Neural cell (in vitro differentiated cells): Measurements from ENCODE around the gene SPTB. TPM values are rescaled to one million over a fixed set of nuclear protein-coding genes. Genes with fewer than 3 reads are reported as not detected.

Experiments
- H2AFZ ChIP-seq: fragments of 200-600, 300-800 bp; sonication (generic), shearing (Covaris generic); 2 replicates; pipeline ENCODE4 v1.6.0; 2014; ENCODE audit warnings: low read depth, mild to moderate bottlenecking, antibody characterized with exemption, low read length, moderate library complexity
- H3F3A ChIP-seq: fragments of 200-600 bp; shearing (Covaris generic); 2 replicates; pipeline ENCODE4 v1.6.1; 2016; ENCODE audit warnings: mild to moderate bottlenecking, moderate library complexity, mixed read lengths, antibody characterized with exemption, low read length; ENCODE audit not compliant: insufficient read depth, poor library complexity, severe bottlenecking
- H3K27ac ChIP-seq: fragments of 200-600, 300-800 bp; sonication (generic), shearing (Covaris generic); 2 replicates; pipeline ENCODE4 v1.5.1; 2014; ENCODE audit warnings: mild to moderate bottlenecking, low read length, moderate library complexity
- H3K27me3 ChIP-seq: fragments of 300-800, 200-600 bp; sonication (generic), shearing (Covaris generic); 2 replicates; pipeline ENCODE4 v1.6.0; 2014; ENCODE audit warnings: mild to moderate bottlenecking, low read depth, low read length, moderate library complexity; ENCODE audit not compliant: insufficient read depth
- H3K36me3 ChIP-seq: fragments of 300-800, 200-600 bp; sonication (generic), shearing (Covaris generic); 2 replicates; pipeline ENCODE4 v1.5.1; 2014; ENCODE audit warnings: mild to moderate bottlenecking, antibody characterized with exemption, low read length, moderate library complexity; ENCODE audit not compliant: insufficient read depth
- H3K4me2 ChIP-seq: fragments of 300-800, 200-600 bp; sonication (generic), shearing (Covaris generic); 2 replicates; pipeline ENCODE4 v1.6.0; 2014; ENCODE audit warnings: mild to moderate bottlenecking, low read length
- H3K4me3 ChIP-seq: fragments of 300-800, 200-600 bp; sonication (generic), shearing (Covaris generic); 2 replicates; pipeline ENCODE4 v1.5.1; 2014; ENCODE audit warnings: mild to moderate bottlenecking, low read length, moderate library complexity
- H3K79me2 ChIP-seq: fragments of 200-600 bp; shearing (Covaris generic); replicated peaks from 2 replicates; pipeline ENCODE4 v1.6.0; 2014; ENCODE audit warnings: mild to moderate bottlenecking, low read length, moderate library complexity; ENCODE audit not compliant: insufficient read depth
- H3K9ac ChIP-seq: fragments of 300-800, 200-600 bp; sonication (generic), shearing (Covaris generic); 2 replicates; pipeline ENCODE4 v1.6.1; 2016; ENCODE audit warnings: mild to moderate bottlenecking, low read length, mixed read lengths
- H3K9me2 ChIP-seq: fragments of 200-600 bp; shearing (Covaris generic); 2 replicates; pipeline ENCODE4 v1.6.1; 2016; ENCODE audit warnings: mild to moderate bottlenecking, low read length, mixed read lengths; ENCODE audit not compliant: insufficient read depth
- H3K9me3 ChIP-seq: fragments of 200-600, 300-800 bp; sonication (generic), shearing (Covaris generic); 2 replicates; pipeline ENCODE4 v1.6.1; 2016; ENCODE audit warnings: mild to moderate bottlenecking, mixed run types, low read length, moderate library complexity, mixed read lengths
- H4K20me1 ChIP-seq: fragments of 200-600 bp; shearing (Covaris generic); 2 replicates; pipeline ENCODE4 v1.6.1; 2016; ENCODE audit warnings: mild to moderate bottlenecking, mixed run types; ENCODE audit not compliant: insufficient read depth
- CTCF ChIP-seq: fragments of 450-650 bp; IDR thresholded peaks from 2 replicates; pipeline ENCODE4 v1.5.1; 2014; ENCODE audit warnings: antibody characterized with exemption, mild to moderate bottlenecking, moderate library complexity; ENCODE audit not compliant: poor library complexity, severe bottlenecking
- EP300 ChIP-seq: fragments of 450-650 bp; conservative IDR thresholded peaks from 2 replicates; pipeline ENCODE4 v1.6.1; 2014; ENCODE audit warnings: antibody characterized with exemption, mild to moderate bottlenecking, moderate library complexity; ENCODE audit not compliant: poor library complexity, severe bottlenecking
- EZH2 ChIP-seq: fragments of 200-600, 300-800 bp; shearing (Covaris generic), sonication (generic); IDR thresholded peaks from 2 replicates; pipeline ENCODE4 v1.6.1; 2014; ENCODE audit warnings: antibody characterized with exemption, low read length, borderline replicate concordance, mild to moderate bottlenecking; ENCODE audit not compliant: insufficient read depth, poor library complexity, severe bottlenecking
- MXI1 ChIP-seq: fragments of 450-650 bp; conservative IDR thresholded peaks from 2 replicates; pipeline ENCODE4 v1.6.1; 2014; ENCODE audit warnings: antibody characterized with exemption, mild to moderate bottlenecking; ENCODE audit not compliant: poor library complexity, severe bottlenecking
- POLR2AphosphoS5 ChIP-seq: IDR thresholded peaks from 2 replicates; pipeline ENCODE4 v1.6.1; 2012
- RAD21 ChIP-seq: fragments of 450-650 bp; conservative IDR thresholded peaks from 2 replicates; pipeline ENCODE4 v1.6.1; 2014; ENCODE audit warnings: antibody characterized with exemption, mild to moderate bottlenecking, moderate library complexity
- SMC3 ChIP-seq: fragments of 450-650 bp; conservative IDR thresholded peaks from 2 replicates; pipeline ENCODE4 v1.6.1; 2014; ENCODE audit warnings: antibody characterized with exemption, mild to moderate bottlenecking, moderate library complexity; ENCODE audit not compliant: poor library complexity
- TAF1 ChIP-seq: IDR thresholded peaks from 2 replicates; pipeline ENCODE4 v1.6.1; 2012; ENCODE audit warnings: low read depth
- polyA plus RNA-seq: library from polyadenylated mRNA; depleted of rRNA; stranded (reverse); fragments of >200 nt; gene quantifications from 2 replicates; pipeline ENCODE4 v1.2.3, GENCODE V29; 2014
- TF ChIP-seq, protein P1 (sequence below): IDR thresholded peaks from 2 replicates; pipeline ENCODE4 v1.6.1; 2012; ENCODE audit warnings: borderline replicate concordance

SPTB gene
- polyA plus RNA-seq, 1 donor from 2014 or later, result 1.9 TPM

- no peaks in the 10 kb centered on the region for H3K36me3 ChIP-seq
- no peak overlapping the region for H3K9ac ChIP-seq
- H3K27ac ChIP-seq, result no peak overlapping the region
- no peaks in the 10 kb centered on the region for H3K9me3 ChIP-seq
- H2AFZ ChIP-seq, result no peak overlapping the region
- no peaks in the 10 kb centered on the region for H3K9me2 ChIP-seq
- no peak overlapping the region for H3K4me3 ChIP-seq
- H3K4me2 ChIP-seq, result no peak overlapping the region
- no peaks in the 10 kb centered on the region for H4K20me1 ChIP-seq
- TF ChIP-seq RAD21 (no peak), POLR2AphosphoS5 (no peak), EP300 (no peak), MXI1 (no peak), EZH2 (no peak), SMC3 (no peak), TAF1 (no peak), CTCF (no peak)
- TF ChIP-seq, protein P1, sequence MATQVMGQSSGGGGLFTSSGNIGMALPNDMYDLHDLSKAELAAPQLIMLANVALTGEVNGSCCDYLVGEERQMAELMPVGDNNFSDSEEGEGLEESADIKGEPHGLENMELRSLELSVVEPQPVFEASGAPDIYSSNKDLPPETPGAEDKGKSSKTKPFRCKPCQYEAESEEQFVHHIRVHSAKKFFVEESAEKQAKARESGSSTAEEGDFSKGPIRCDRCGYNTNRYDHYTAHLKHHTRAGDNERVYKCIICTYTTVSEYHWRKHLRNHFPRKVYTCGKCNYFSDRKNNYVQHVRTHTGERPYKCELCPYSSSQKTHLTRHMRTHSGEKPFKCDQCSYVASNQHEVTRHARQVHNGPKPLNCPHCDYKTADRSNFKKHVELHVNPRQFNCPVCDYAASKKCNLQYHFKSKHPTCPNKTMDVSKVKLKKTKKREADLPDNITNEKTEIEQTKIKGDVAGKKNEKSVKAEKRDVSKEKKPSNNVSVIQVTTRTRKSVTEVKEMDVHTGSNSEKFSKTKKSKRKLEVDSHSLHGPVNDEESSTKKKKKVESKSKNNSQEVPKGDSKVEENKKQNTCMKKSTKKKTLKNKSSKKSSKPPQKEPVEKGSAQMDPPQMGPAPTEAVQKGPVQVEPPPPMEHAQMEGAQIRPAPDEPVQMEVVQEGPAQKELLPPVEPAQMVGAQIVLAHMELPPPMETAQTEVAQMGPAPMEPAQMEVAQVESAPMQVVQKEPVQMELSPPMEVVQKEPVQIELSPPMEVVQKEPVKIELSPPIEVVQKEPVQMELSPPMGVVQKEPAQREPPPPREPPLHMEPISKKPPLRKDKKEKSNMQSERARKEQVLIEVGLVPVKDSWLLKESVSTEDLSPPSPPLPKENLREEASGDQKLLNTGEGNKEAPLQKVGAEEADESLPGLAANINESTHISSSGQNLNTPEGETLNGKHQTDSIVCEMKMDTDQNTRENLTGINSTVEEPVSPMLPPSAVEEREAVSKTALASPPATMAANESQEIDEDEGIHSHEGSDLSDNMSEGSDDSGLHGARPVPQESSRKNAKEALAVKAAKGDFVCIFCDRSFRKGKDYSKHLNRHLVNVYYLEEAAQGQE, result no peak
- H3K27me3 ChIP-seq, result no peaks in the 10 kb centered on the region
- no peaks in the 10 kb centered on the region for H3K79me2 ChIP-seq
- H3F3A ChIP-seq, result no peaks in the 10 kb centered on the region
Observed at GRCh38 chr14:64741961-64742360, 137.7 kb downstream of the SPTB start.

- no peaks in the 10 kb centered on the region for H3K9me2 ChIP-seq
- no peak overlapping the region for H3K27ac ChIP-seq
- no peaks in the 10 kb centered on the region for H4K20me1 ChIP-seq
- H3K79me2 ChIP-seq, result no peaks in the 10 kb centered on the region
- no peak overlapping the region for H3K4me2 ChIP-seq
- no peaks in the 10 kb centered on the region for H3K36me3 ChIP-seq
- TF ChIP-seq, protein P1, result no peak
- TF ChIP-seq SMC3 (no peak), CTCF (no peak), TAF1 (no peak), POLR2AphosphoS5 (no peak), MXI1 (no peak), RAD21 (no peak), EP300 (no peak), EZH2 (no peak)
- H3K4me3 ChIP-seq, result no peak overlapping the region
- no peaks in the 10 kb centered on the region for H3K9me3 ChIP-seq
- H3K9ac ChIP-seq, result no peak overlapping the region
- no peaks in the 10 kb centered on the region for H3F3A ChIP-seq
- H2AFZ ChIP-seq, result no peak overlapping the region
- H3K27me3 ChIP-seq, result no peaks in the 10 kb centered on the region
Observed at GRCh38 chr14:64741200-64741599, 138.5 kb downstream of the SPTB start.
